ENCODE data around the gene TMEM37. TPM values are rescaled to one million over a fixed set of nuclear protein-coding genes. Genes with fewer than 3 reads are reported as not detected.

The TMEM37 gene
- total RNA-seq, 2 donors from 2014 or later = 19.1 to 22.1 TPM

- H3K27me3 ChIP-seq = no peaks in the 10 kb centered on the region
- no peaks in the 10 kb centered on the region for H3K9me3 ChIP-seq
- 79 to 81% methylated on average over 9 of the region's 9 CpGs for WGBS, 2 donors
- no peak for ATAC-seq
- intact Hi-C loops (cut with DNase I) = no loop called here
- peaks cover 22% of the 10 kb centered on the region for H3K4me1 ChIP-seq
- no peak for TF ChIP-seq POLR2A (IDR thresholded peaks at IDR 0.05)
- TF ChIP-seq, protein P1, sequence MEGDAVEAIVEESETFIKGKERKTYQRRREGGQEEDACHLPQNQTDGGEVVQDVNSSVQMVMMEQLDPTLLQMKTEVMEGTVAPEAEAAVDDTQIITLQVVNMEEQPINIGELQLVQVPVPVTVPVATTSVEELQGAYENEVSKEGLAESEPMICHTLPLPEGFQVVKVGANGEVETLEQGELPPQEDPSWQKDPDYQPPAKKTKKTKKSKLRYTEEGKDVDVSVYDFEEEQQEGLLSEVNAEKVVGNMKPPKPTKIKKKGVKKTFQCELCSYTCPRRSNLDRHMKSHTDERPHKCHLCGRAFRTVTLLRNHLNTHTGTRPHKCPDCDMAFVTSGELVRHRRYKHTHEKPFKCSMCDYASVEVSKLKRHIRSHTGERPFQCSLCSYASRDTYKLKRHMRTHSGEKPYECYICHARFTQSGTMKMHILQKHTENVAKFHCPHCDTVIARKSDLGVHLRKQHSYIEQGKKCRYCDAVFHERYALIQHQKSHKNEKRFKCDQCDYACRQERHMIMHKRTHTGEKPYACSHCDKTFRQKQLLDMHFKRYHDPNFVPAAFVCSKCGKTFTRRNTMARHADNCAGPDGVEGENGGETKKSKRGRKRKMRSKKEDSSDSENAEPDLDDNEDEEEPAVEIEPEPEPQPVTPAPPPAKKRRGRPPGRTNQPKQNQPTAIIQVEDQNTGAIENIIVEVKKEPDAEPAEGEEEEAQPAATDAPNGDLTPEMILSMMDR (IDR thresholded peaks at IDR 0.05) = no peak
- peak in 1 of 4 donors; percentile 8 for DNase-seq
- no peaks in the 10 kb centered on the region for H3K36me3 ChIP-seq (replicated peaks in 1 of 2; ENCODE audit: insufficient read depth in 1 of 2, low read depth in 2 of 2)
- no peak overlapping the region for H3K27ac ChIP-seq
- no peak overlapping the region for H3K4me3 ChIP-seq
Observed at GRCh38 chr2:119475225-119475856, 43.7 kb downstream of the TMEM37 start.

DNA sequence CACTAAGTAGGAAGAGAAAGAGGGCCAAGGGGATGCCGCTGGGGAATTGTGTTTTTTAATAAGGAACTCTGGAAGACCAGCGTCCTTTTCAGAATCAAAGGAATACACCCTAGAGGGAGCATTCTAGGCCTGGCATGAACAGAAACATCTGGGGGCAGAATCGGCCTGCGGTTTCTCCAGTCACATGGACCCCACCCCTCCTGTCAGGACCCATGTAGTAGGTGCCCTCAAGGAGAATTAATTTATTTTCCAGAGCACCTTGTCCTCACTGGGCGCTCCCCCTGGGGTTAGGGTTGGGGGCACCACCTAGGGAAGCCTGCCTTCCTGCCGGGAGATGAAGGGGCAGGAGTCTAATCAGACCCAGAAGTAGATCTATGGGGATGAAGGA is 44.2 kb downstream of the TMEM37 start:
- Histone ChIP-seq H3K27ac (peak overlapping the region in 3 of 4 donors; percentile 34 to 57 (median 35)), H3K4me1 (peaks cover 27% of the 10 kb centered on the region), H3K36me3 (replicated peaks in 1 of 2; ENCODE audit: insufficient read depth in 1 of 2, low read depth in 2 of 2) (no peaks in the 10 kb centered on the region), H3K27me3 (no peaks in the 10 kb centered on the region), H3K4me3 (no peak overlapping the region), H3K9me3 (no peaks in the 10 kb centered on the region)
- no peak for ATAC-seq
- 68 to 73% methylated on average over 6 of the region's 6 CpGs for WGBS, 2 donors
- intact Hi-C loops (cut with DNase I) = no loop called here
- no peak for TF ChIP-seq POLR2A (IDR thresholded peaks at IDR 0.05)
- TF ChIP-seq, protein P1 (IDR thresholded peaks at IDR 0.05) = no peak
- no peak for DNase-seq

DNA sequence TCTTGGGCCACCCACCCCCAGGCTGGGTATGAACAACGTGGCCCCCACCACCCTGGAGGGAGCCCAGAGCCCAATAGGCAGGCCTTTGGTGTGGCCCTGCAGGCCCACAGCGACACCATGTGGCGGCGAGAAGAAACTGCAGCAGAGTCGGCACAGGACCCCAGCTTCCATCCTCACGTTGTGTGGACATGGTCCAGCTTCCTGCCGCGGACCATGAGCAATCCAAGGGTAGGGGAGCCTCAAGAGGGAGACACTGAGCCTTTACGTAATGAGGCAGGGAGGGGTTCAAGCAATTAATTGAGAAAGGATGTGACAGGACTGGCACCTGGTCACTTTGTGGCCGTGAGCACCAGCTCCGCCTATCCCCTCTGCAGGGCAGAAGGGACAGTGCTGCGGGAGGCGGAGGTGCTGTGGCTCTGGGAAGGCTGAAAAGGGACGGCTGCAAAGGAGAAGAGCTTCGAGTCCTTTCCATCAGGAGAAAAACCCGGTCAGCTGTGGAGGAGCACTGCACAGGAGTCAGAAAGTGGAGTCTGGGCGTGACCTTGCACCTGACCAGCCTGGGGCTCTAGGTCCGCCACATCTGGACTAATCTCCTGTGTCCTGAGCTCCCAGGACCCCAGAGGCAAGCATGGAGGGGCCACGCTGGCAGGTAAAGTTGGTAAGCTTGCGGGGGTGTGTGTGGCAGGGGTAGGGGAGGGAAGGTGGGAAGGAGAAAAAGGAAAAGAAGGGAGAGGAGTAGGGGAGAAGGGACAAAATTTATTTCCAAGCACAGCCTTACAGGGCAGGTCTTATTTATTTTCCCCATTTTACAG is 44.9 kb downstream of the TMEM37 start:
- intact Hi-C loops (cut with DNase I) = no loop called here
- TF ChIP-seq, protein P1 (IDR thresholded peaks at IDR 0.05) = peak; percentile 93 to 99 (median 97)
- peak in 2 of 3 donors; percentile 64 to 78 for TF ChIP-seq POLR2A (IDR thresholded peaks at IDR 0.05)
- Histone ChIP-seq H3K27me3 (no peaks in the 10 kb centered on the region), H3K27ac (peak overlapping the region; percentile 2 to 59 (median 46)), H3K9me3 (no peaks in the 10 kb centered on the region), H3K4me3 (no peak overlapping the region), H3K36me3 (replicated peaks in 1 of 2; ENCODE audit: insufficient read depth in 1 of 2, low read depth in 2 of 2) (no peaks in the 10 kb centered on the region), H3K4me1 (peaks cover 33% of the 10 kb centered on the region)
- DNase-seq (peak; percentile 68 to 82 (median 81)), ATAC-seq (peak; percentile 85)
- 19 to 20% methylated on average over 15 to 20 of the region's 20 CpGs for WGBS, 2 donors

DNA sequence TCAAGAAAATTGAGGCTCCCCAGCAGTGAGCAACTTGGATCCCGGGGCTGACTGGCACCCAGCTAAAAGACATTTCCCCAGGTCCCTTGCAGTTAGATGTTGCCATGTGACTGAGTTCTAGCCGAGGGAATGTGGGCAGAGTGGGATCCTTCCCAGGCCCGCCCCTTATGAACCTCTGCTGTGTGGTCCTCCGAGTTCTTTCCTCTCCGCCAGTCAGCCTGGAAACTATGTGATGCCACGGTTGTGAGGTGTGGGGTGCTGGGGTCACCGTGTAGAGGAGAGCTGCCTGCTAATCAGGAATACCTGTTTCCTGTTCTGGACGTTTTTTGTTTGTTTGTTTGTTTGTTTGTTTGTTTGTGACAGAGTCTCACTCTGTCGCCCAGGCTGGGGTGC is 45.5 kb downstream of the TMEM37 start:
- no peak for ATAC-seq
- intact Hi-C loops (cut with DNase I) = no loop called here
- H3K4me3 ChIP-seq = no peak overlapping the region
- DNase-seq = no peak
- H3K4me1 ChIP-seq = peaks cover 39% of the 10 kb centered on the region
- peak overlapping the region; percentile 2 to 59 (median 46) for H3K27ac ChIP-seq
- no peaks in the 10 kb centered on the region for H3K36me3 ChIP-seq (replicated peaks in 1 of 2; ENCODE audit: insufficient read depth in 1 of 2, low read depth in 2 of 2)
- TF ChIP-seq, protein P1 (IDR thresholded peaks at IDR 0.05) = no peak
- no peak for TF ChIP-seq POLR2A (IDR thresholded peaks at IDR 0.05)
- no peaks in the 10 kb centered on the region for H3K9me3 ChIP-seq
- H3K27me3 ChIP-seq = no peaks in the 10 kb centered on the region
- 62 to 66% methylated on average over 9 of the region's 9 CpGs for WGBS, 2 donors
